Measurements from ENCODE around the gene MCF2L. TPM values are rescaled to one million over a fixed set of nuclear protein-coding genes. Genes with fewer than 3 reads are reported as not detected.

Gene MCF2L
- polyA plus RNA-seq, 1 donor from 2014 or later = 88.0 TPM

DNA sequence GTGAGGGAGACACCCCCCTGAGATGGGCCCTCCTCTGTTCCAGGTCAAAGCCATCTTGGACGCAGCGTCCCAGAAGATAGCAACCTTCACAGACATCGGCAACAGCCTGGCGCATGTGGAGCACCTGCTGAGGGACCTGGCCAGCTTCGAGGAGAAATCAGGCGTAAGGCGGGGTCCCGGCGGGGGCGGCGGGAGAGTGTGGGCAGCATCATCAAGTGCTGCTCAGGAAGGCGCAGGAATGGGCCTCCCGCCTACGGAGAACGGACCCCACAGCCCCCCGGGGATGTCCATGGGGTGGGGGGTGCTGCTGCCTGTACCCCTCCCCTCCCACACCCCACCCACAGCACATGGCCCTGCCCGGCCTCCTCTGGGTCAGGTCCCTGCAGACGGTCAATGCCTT is 105.4 kb downstream of the MCF2L start (continued):
- TF ChIP-seq TAF1 (IDR thresholded peaks at IDR 0.05; ENCODE audit: low read depth) (no peak), MXI1 (conservative IDR thresholded peaks at IDR 0.05; ENCODE audit: poor library complexity, severe bottlenecking) (no peak)

- Histone ChIP-seq H3K9me2 (ENCODE audit: insufficient read depth, low read length) (no peaks in the 10 kb centered on the region), H3K4me2 (ENCODE audit: low read length) (no peak overlapping the region), H3K27me3 (ENCODE audit: insufficient read depth, low read depth, low read length) (no peaks in the 10 kb centered on the region), H2AFZ (ENCODE audit: low read depth, low read length) (no peak overlapping the region), H3K79me2 (replicated peaks; ENCODE audit: insufficient read depth, low read length) (no peaks in the 10 kb centered on the region), H3K27ac (ENCODE audit: low read length) (no peak overlapping the region), H4K20me1 (ENCODE audit: insufficient read depth) (no peaks in the 10 kb centered on the region), H3F3A (ENCODE audit: insufficient read depth, low read length, poor library complexity, severe bottlenecking) (no peaks in the 10 kb centered on the region), H3K36me3 (ENCODE audit: insufficient read depth, low read length) (peaks cover 5% of the 10 kb centered on the region), H3K4me3 (ENCODE audit: low read length) (no peak overlapping the region), H3K9me3 (ENCODE audit: low read length) (no peaks in the 10 kb centered on the region), H3K9ac (ENCODE audit: low read length) (no peak overlapping the region)
- TF ChIP-seq SMC3 (conservative IDR thresholded peaks at IDR 0.05; ENCODE audit: poor library complexity) (no peak), MXI1 (conservative IDR thresholded peaks at IDR 0.05; ENCODE audit: poor library complexity, severe bottlenecking) (no peak), RAD21 (conservative IDR thresholded peaks at IDR 0.05) (no peak), TAF1 (IDR thresholded peaks at IDR 0.05; ENCODE audit: low read depth) (no peak), EP300 (conservative IDR thresholded peaks at IDR 0.05; ENCODE audit: poor library complexity, severe bottlenecking) (no peak), EZH2 (IDR thresholded peaks at IDR 0.05; ENCODE audit: borderline replicate concordance, insufficient read depth, low read length, poor library complexity, severe bottlenecking) (no peak), POLR2AphosphoS5 (IDR thresholded peaks at IDR 0.05) (no peak)
- TF ChIP-seq, protein P1, sequence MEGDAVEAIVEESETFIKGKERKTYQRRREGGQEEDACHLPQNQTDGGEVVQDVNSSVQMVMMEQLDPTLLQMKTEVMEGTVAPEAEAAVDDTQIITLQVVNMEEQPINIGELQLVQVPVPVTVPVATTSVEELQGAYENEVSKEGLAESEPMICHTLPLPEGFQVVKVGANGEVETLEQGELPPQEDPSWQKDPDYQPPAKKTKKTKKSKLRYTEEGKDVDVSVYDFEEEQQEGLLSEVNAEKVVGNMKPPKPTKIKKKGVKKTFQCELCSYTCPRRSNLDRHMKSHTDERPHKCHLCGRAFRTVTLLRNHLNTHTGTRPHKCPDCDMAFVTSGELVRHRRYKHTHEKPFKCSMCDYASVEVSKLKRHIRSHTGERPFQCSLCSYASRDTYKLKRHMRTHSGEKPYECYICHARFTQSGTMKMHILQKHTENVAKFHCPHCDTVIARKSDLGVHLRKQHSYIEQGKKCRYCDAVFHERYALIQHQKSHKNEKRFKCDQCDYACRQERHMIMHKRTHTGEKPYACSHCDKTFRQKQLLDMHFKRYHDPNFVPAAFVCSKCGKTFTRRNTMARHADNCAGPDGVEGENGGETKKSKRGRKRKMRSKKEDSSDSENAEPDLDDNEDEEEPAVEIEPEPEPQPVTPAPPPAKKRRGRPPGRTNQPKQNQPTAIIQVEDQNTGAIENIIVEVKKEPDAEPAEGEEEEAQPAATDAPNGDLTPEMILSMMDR (IDR thresholded peaks at IDR 0.05; ENCODE audit: poor library complexity, severe bottlenecking) = no peak
- TF ChIP-seq, protein P2, sequence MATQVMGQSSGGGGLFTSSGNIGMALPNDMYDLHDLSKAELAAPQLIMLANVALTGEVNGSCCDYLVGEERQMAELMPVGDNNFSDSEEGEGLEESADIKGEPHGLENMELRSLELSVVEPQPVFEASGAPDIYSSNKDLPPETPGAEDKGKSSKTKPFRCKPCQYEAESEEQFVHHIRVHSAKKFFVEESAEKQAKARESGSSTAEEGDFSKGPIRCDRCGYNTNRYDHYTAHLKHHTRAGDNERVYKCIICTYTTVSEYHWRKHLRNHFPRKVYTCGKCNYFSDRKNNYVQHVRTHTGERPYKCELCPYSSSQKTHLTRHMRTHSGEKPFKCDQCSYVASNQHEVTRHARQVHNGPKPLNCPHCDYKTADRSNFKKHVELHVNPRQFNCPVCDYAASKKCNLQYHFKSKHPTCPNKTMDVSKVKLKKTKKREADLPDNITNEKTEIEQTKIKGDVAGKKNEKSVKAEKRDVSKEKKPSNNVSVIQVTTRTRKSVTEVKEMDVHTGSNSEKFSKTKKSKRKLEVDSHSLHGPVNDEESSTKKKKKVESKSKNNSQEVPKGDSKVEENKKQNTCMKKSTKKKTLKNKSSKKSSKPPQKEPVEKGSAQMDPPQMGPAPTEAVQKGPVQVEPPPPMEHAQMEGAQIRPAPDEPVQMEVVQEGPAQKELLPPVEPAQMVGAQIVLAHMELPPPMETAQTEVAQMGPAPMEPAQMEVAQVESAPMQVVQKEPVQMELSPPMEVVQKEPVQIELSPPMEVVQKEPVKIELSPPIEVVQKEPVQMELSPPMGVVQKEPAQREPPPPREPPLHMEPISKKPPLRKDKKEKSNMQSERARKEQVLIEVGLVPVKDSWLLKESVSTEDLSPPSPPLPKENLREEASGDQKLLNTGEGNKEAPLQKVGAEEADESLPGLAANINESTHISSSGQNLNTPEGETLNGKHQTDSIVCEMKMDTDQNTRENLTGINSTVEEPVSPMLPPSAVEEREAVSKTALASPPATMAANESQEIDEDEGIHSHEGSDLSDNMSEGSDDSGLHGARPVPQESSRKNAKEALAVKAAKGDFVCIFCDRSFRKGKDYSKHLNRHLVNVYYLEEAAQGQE (IDR thresholded peaks at IDR 0.05; ENCODE audit: borderline replicate concordance) = no peak
Observed at GRCh38 chr13:113074876-113075275, 105.9 kb downstream of the MCF2L start.

- peaks cover 5% of the 10 kb centered on the region for H3K36me3 ChIP-seq (ENCODE audit: insufficient read depth, low read length)
- no peak overlapping the region for H3K4me2 ChIP-seq (ENCODE audit: low read length)
- no peak overlapping the region for H3K9ac ChIP-seq (ENCODE audit: low read length)
Observed at GRCh38 chr13:113075711-113076110, 106.7 kb downstream of the MCF2L start.

More at GRCh38 chr13:113075711-113076110, 106.7 kb downstream of the MCF2L start:
- Histone ChIP-seq H3K27me3 (ENCODE audit: insufficient read depth, low read depth, low read length) (no peaks in the 10 kb centered on the region), H3K9me3 (ENCODE audit: low read length) (no peaks in the 10 kb centered on the region), H3K9me2 (ENCODE audit: insufficient read depth, low read length) (no peaks in the 10 kb centered on the region), H2AFZ (ENCODE audit: low read depth, low read length) (no peak overlapping the region), H3K27ac (ENCODE audit: low read length) (no peak overlapping the region), H3F3A (ENCODE audit: insufficient read depth, low read length, poor library complexity, severe bottlenecking) (no peaks in the 10 kb centered on the region), H3K4me3 (ENCODE audit: low read length) (no peak overlapping the region), H3K79me2 (replicated peaks; ENCODE audit: insufficient read depth, low read length) (no peaks in the 10 kb centered on the region), H4K20me1 (ENCODE audit: insufficient read depth) (no peaks in the 10 kb centered on the region)
- TF ChIP-seq EZH2 (IDR thresholded peaks at IDR 0.05; ENCODE audit: borderline replicate concordance, insufficient read depth, low read length, poor library complexity, severe bottlenecking) = no peak
- TF ChIP-seq, protein P2 (IDR thresholded peaks at IDR 0.05; ENCODE audit: borderline replicate concordance) = no peak
- TF ChIP-seq POLR2AphosphoS5 (IDR thresholded peaks at IDR 0.05) = no peak
- no peak for TF ChIP-seq MXI1 (conservative IDR thresholded peaks at IDR 0.05; ENCODE audit: poor library complexity, severe bottlenecking)

All from neural cell (in vitro differentiated cells).